GM18867 (cell line): ENCODE data around the gene ITIH5.
"Not testable (repeated sequence)": the region's sequence is repeated elsewhere in the genome, so short reads cannot be mapped to it uniquely, and the experiment has no call there.

ENCODE experiments used
- ATAC-seq: cut with Tn5 transposase; IDR thresholded peaks from one replicate; pipeline ENCODE4 v1.9.1; 2021; ENCODE audit warnings: mild to moderate bottlenecking, moderate library complexity; ENCODE audit not compliant: unreplicated experiment

Gene ITIH5

GRCh38 chr10:7666253-7667023, at the start of gene ITIH5:
Gene ITIH5 (minus strand): TSS chr10:7666966. CDS start chr10:7666892, 74 bp downstream.
- ATAC-seq: no peak

- ATAC-seq: no peak
Measured at GRCh38 chr10:7715515-7715914, 48.7 kb upstream of the ITIH5 start.

GRCh38 chr10:7711075-7711474, 44.3 kb upstream of the ITIH5 start:
- ATAC-seq: not testable (repeated sequence)

GRCh38 chr10:7710446-7710845, 43.7 kb upstream of the ITIH5 start:
- ATAC-seq: no peak

- no peak for ATAC-seq
Measured at GRCh38 chr10:7708832-7709231, 42.1 kb upstream of the ITIH5 start.

- ATAC-seq: no peak
Measured at GRCh38 chr10:7707858-7708622, 41.3 kb upstream of the ITIH5 start.

GRCh38 chr10:7707102-7707501, 40.3 kb upstream of the ITIH5 start:
- ATAC-seq: no peak

GRCh38 chr10:7706534-7707073, 39.8 kb upstream of the ITIH5 start:
- ATAC-seq: no peak

- ATAC-seq: no peak
Measured at GRCh38 chr10:7705341-7705740, 38.6 kb upstream of the ITIH5 start.

- ATAC-seq: no peak
Measured at GRCh38 chr10:7704071-7705016, 37.6 kb upstream of the ITIH5 start.

- ATAC-seq: no peak
Measured at GRCh38 chr10:7703140-7703539, 36.4 kb upstream of the ITIH5 start, which contains the start of gene ITIH2. Gene ITIH2 (plus strand): TSS chr10:7703316. CDS start chr10:7703435, 119 bp downstream.

- no peak for ATAC-seq
Measured at GRCh38 chr10:7702288-7702812, 35.6 kb upstream of the ITIH5 start.

GRCh38 chr10:7701158-7701742, 34.5 kb upstream of the ITIH5 start:
- ATAC-seq: no peak

GRCh38 chr10:7700577-7701125, 33.9 kb upstream of the ITIH5 start:
- ATAC-seq: no peak

- ATAC-seq: no peak
Measured at GRCh38 chr10:7697426-7697825, 30.7 kb upstream of the ITIH5 start.

- ATAC-seq: no peak
Measured at GRCh38 chr10:7696545-7696944, 29.8 kb upstream of the ITIH5 start.

GRCh38 chr10:7693194-7693593, 26.4 kb upstream of the ITIH5 start:
- not testable (repeated sequence) for ATAC-seq

- not testable (repeated sequence) for ATAC-seq
Measured at GRCh38 chr10:7692368-7692767, 25.6 kb upstream of the ITIH5 start.

- not testable (repeated sequence) for ATAC-seq
Measured at GRCh38 chr10:7690885-7691597, 24.3 kb upstream of the ITIH5 start.
